NCI-H345 (cell line): Measurements from ENCODE around the gene ZNF484.
A peak's percentile ranks its signal among the peaks of the same experiment; 100 is the strongest.
"Not testable (repeated sequence)": the region's sequence is repeated elsewhere in the genome, so short reads cannot be mapped to it uniquely, and the experiment has no call there.

Experiments
- DNase-seq: peaks from one replicate; lab custom pipeline; 2025; lab: John Stamatoyannopoulos, UW

Gene ZNF484

DNA sequence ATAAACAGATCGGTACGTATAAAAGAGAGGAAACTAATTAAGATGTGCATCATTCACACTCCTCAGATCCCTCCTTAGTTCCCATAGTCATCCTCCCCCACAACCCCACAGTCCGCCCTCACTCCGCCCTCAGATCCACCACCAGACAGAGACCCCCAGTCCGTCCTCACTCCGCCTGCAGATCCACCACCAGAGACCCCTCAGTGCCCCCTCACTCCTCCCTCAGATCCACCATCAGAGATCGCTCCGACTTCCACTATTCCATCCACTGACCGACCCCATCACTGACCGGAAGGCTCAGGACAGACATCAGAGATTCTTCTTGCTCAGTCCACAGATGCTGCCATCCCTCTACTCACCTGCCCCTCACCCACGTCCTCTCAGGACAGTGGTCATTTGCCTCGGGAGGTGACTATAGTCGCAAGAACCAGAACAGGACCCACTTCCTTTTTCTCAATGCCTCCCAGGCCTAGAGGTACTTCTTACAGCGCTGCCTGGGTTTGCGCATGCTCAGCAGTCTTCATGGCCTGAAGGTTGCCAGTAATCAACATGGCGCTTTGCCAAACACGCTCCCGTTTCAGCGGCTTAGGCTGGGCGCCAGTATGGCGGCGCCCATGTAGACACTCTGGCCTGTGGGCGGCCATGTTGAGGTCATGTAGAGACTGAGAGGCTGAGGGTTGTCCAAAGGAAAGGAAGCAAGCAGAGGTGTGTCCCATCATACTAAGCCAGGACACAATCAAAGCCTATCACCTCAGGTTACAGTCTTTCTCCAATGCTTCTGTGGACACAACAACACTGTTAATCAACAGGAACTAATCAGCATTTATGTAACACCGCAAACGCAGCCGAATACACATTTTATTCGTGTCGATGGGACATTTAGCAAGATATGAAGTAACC is at the start of gene ZNF484:
TSS of gene ZNF484 (minus strand) at position 508 of the 900 bp plus-strand sequence. CDS start 3,009 bp downstream, outside the sequence.
- DNase-seq, result peak; percentile 96

DNA sequence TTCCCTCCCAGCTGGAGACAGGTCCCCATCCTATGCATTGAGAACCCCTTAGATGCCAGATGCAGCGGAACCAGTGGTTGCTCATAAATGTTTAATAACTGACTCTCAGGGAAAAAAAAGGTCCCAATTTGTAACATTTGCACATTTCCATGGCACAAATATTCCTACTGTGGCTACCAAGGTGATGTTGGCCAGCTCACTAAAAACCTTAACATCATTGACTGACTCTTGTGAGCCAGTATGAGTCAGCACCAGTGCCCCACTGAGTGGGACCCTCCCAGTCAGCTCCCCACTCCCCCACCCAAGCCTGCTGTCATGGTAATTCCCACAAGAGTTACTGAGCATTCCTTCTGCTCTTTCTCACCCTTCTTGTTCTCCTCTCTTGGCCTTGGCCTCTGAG is 42.6 kb upstream of the ZNF484 start:
- no peak for DNase-seq

DNA sequence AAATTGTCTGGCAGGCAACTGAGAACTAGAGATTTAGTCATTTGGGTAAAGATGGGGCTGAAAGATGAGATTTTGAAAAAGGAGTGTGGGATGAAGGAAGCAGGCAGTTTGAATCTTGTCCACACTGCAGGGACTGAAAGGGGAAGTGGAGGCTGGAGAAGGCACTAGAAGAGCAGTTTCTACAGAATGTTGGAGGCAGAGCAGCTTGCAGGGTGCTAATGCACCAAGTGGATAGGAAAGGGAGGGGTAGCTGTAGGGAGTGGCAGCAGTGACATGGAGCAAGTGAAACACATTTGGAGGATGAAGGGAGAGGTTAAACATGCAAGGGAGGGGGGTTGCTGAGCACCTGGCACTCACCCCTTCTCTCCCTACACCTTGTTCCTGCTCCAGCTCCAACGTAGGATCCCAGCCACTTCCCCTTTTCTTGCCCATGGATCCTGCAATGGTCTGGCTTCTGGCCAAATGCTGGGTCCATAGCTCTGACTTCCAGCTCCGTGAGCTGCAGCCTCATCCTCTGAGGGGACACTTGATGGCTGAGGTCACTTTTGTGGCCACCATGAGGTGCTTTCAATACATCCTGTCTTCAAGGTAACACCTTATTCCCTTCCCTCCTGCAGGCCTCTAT is 39.5 kb upstream of the ZNF484 start:
- no peak for DNase-seq

DNA sequence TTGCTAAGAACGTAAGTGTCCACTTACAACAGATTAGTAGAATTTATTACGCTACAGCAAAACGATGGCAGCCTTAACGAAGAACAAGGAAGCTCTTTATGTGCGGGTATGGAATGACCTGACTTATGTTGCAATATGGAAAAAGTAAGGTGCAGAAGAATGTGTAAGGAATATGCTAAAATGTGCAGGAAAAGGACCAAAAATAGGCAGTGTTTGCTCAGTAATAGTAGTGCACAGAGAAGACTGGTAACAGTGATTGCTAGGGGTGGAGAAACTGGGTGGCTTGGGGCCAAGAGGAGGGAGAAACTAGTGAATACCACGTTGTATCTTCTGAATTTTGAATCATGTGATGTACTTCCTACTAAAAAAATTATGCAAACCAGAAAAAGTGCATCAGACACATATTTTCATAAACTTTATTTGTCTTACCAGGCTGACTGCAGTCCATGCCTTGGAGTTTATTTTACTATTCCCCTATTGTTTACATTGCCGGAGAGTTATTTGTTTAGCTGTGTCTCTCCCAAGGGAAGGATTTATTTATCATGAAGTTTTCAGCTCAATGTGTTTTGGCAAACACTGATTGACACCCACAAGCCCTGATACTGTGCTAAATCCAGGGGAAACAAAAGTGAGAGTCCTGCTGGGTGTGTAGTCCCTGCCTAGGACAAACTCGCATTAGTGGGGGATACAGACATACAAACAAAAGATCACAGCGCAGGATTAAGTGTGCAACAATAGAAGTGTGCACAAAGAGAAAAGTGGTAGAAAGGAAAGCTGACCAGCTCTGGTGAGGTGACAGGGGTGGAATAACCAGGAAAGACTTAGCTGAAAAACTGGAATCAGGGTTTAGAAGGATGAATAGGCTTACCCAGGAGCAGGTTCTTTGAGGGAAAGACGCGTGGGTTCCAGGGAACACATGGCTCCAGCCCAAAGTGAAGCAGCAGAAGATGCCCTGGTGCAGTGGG is 34.0 kb upstream of the ZNF484 start:
- peak; percentile 69 for DNase-seq

- not testable (repeated sequence) for DNase-seq
These were observed 27.3 kb upstream of the ZNF484 start for GRCh38 chr9:92905137-92905536.

DNA sequence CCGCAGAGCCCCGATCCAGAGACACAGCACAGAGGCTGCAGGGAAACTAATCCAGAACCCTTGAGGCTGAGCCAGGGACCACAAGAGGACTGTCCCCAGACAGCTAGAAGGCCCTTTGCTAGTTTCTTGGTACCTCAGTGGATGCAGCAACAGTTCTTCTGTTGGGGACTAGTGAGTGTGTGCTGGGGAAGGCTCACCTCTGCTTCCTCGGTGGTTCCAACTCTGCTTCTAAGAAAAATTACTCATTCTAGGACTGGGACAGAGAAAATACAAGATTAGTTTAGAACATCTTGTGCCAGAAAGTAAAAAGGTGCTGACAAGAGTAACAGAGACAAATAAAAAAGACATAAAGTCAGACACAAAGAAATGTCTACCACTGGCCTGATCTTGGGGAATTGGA is 19.5 kb upstream of the ZNF484 start:
- DNase-seq, result no peak

DNA sequence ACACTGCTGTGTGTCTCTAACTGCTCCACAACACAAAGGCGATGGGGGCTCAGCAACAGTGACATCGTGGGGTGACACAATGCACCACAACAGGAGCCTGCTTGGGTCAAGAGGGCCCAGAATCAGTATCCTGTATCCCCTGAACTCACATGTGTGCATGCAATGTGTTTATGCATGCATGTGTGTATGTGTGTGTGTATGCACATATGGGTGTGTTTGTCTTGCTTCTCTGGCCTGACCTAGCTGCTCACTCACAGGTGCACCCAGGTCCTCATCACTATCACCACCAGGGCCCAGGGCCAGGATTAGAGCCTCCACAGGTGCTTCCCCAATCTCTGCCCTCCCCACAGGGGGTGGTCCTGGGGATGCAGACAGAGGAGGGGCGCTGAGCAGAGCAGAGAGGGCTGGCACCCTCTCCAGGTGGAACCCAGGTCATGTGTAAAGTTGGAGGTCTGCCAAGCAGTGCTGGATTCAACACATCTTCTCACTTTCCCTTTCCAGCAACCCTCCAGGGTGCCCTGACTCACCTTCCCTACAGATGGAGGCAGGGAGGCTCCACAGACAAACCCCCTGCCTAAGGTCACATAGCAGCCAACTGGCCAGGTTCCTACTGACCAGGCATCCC is 18.1 kb upstream of the ZNF484 start:
- peak; percentile 86 for DNase-seq

DNA sequence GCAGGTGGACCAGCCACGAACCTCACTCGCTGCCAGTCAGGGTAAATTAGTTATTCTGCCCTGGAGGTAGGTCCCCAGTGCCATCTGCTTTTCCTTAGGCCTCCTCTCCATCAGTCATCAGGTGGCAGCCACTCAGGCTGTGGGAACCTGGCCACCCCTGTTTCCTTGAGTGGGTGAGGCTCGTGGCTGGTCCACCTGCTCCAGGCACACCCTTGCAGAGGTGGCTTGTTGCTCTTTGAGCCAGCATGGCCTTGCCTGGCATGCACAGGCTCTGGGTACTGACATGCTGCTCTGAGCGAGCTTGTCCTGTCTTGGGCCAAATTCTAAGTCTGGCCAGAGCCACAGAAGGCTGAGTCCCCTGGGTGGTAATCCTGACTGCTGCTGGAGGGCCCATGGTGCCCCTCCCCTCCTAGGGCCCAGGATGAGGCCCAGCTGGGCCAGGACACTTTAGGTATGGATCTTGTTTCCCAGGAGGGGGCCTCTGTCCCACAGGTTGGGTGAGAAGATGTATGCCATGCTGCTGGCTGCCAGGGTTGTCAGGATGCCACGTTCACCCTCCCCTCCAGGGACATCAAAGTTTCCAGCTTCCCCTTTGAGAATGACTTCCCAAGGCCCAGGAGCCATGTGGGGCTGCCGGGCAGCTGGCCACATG is 17.0 kb upstream of the ZNF484 start:
- no peak for DNase-seq

- not testable (repeated sequence) for DNase-seq
These were observed 16.2 kb upstream of the ZNF484 start for GRCh38 chr9:92893916-92894610.

DNA sequence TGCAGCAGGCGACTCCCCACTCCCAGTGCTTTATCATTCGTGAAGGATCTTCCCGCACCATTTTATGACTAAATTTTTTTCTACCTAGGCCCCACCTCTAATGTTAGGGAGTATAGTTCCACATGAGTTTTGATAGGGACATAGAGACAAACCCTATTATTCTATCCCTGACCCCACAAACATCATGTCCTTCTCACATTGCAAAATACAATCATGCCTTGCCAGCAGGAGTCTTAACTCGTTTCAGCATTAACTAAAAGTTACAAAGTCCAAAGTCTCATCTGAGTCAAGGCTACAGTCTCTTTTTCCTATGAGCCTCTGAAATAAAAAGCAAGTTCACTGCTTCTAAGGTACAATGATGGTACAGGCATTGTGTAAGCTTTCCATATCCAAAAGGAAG is 14.4 kb upstream of the ZNF484 start:
- DNase-seq, result not testable (repeated sequence)

DNA sequence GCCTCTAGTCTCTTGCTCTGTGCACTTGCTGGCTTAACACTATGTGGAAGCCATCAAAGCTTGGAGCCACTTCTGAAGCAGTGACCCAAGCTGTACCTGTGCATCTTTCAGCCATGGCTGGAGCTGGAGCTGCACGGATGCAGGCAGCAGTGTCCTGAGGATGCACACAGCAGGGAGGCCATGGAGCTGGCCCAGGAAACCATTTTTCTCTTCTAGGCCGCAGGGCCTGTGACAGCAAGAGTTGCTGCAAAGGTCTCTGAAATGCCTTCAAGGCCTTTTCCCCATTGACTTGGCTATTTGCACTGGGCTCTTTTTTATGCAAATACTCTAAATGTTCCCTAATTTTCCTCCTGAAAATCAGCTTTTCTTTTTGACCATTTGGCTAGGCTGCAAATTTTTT is 12.9 kb upstream of the ZNF484 start:
- no peak for DNase-seq

DNA sequence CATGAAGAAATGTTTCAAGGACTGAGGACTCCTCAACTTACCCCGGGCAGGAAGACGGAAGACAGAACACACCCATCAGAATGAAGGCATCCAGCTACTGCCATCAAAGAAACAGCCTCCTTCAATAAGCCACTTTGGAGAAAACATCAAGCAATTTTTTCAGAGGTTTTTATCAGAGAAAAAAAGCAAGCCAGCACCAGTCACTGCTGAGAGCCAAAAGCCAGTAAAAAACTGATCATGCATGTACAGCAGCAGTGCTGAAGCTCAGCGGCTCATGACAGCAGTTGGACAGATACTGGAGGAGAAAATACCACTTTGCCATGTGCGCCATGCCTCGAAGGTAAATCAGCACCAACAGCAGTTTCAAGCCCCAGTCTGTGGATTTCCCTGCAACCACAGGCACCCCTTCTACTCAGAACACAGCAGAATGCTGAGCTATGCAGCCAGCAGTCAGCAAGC is 10.1 kb upstream of the ZNF484 start:
- no peak for DNase-seq

- peak; percentile 25 for DNase-seq
These were observed 9.2 kb upstream of the ZNF484 start for GRCh38 chr9:92886846-92887610.

DNA sequence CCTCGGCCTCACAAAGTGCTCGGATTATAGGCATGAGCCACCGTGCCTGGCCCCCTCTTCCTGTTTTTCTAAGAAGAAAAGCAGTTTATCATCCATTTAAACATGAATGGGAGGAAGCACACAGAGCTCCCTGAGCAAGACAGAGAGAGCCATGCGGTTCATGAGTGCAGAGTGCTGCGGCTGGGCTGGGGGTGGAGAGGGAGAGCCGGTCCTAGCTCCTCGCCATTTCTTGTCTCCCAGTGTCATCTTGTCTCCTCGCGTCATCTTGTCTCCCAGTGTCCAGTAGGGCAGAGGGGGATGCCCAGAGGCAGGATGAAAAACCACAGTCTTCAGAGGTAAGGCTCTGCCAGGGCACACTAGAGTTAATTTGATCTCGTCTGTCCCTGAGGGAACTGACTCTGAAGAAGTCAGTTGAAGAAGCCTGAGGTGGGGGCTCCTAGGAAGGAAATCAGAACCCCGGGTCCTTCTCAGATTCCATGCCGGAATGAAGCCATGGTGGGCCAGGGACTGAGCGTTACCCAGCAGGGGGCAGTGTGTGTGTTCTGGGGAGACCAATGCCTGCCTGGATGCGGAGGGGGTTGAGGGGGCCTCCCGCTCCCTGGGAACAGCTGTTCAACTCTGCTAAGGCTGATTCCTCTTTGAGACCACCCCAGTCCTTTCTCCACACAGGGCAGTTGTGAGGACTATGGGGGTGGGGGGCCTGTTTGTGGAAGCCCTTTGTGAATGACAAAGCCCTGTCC is 6.0 kb upstream of the ZNF484 start:
- DNase-seq, result not testable (repeated sequence)

- DNase-seq, result no peak
These were observed 4.4 kb upstream of the ZNF484 start for GRCh38 chr9:92882276-92882675.

GRCh38 chr9:92875373-92875772 is 2.5 kb downstream of the ZNF484 start:
- no peak for DNase-seq

- DNase-seq, result no peak
These were observed 7.5 kb downstream of the ZNF484 start for GRCh38 chr9:92870289-92870688.

- DNase-seq, result not testable (repeated sequence)
These were observed 11.2 kb downstream of the ZNF484 start for GRCh38 chr9:92866600-92866999.

DNA sequence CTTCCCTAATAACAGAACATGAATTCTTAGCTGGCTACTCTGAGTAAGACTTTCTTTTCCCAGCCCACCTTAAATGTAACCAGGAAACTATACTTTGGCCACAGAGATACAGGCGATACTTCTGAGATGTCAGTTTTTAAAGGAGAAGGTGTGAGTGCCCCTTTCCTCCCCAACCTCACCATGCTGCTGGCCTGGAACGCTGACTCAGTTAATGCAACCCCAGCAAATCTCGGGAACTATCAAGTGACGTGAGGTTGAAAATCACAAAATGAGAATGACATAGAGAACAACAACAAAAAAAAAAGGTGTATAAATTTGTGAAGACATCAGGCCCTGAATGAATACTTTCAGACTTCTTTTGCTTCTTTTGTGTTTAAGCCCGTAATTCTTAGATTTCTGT is 13.7 kb downstream of the ZNF484 start:
- no peak for DNase-seq
